HepG2 (cell line): ENCODE data around the gene PRR29.

Source experiments
- CAMTA2 ChIP-seq: sonication (generic); formaldehyde crosslinking; IDR thresholded peaks from 2 replicates; pipeline ENCODE4 v1.4.0; 2020; ENCODE audit warnings: mild to moderate bottlenecking, missing genetic modification reagents, borderline replicate concordance
- DNMT1 ChIP-seq: sonication (generic); formaldehyde crosslinking; IDR thresholded peaks from 2 replicates; pipeline ENCODE4 v1.5.1; 2020; ENCODE audit warnings: mild to moderate bottlenecking, missing genetic modification reagents
- EZH2 ChIP-seq: conservative IDR thresholded peaks from 2 replicates; pipeline ENCODE4 v1.6.1; 2012; ENCODE audit warnings: mild to moderate bottlenecking, low read depth, low read length, moderate library complexity
- FOXC1 ChIP-seq: sonication (generic); formaldehyde crosslinking; IDR thresholded peaks from 2 replicates; pipeline ENCODE4 v1.8.0; 2022; ENCODE audit warnings: mild to moderate bottlenecking, missing genetic modification reagents, borderline replicate concordance
- GABPA ChIP-seq, 2 experiments: IDR thresholded peaks; 2 replicates each; pipeline ENCODE4 v1.6.1; 2011 to 2016; ENCODE audit warnings: low read depth in 2 of 2, low read length in 1 of 2, missing biosample characterization in 1 of 2, missing genetic modification characterization in 1 of 2
- KDM4B ChIP-seq: sonication (generic); formaldehyde crosslinking; IDR thresholded peaks from 2 replicates; pipeline ENCODE4 v1.4.0; 2020; ENCODE audit warnings: missing genetic modification reagents
- MYC ChIP-seq: sonication (generic); formaldehyde crosslinking; IDR thresholded peaks from 2 replicates; pipeline ENCODE4 v1.9.0; 2021; ENCODE audit warnings: missing genetic modification reagents, borderline replicate concordance
- POLR2AphosphoS2 ChIP-seq: IDR thresholded peaks from 2 replicates; pipeline ENCODE4 v1.6.1; 2011; ENCODE audit warnings: low read depth, low read length, improper control_type of control experiment
- TARDBP ChIP-seq: sonication (generic); formaldehyde crosslinking; IDR thresholded peaks from 2 replicates; pipeline ENCODE4 v1.8.0; 2022; ENCODE audit warnings: mild to moderate bottlenecking, missing genetic modification reagents
- TF ChIP-seq, protein P1 (sequence below): sonication (generic); formaldehyde crosslinking; IDR thresholded peaks from 2 replicates; pipeline ENCODE4 v1.5.0; 2020; ENCODE audit warnings: missing genetic modification reagents, mild to moderate bottlenecking, borderline replicate concordance
- TF ChIP-seq, protein P2 (sequence below): sonication (generic); formaldehyde crosslinking; IDR thresholded peaks from 2 replicates; pipeline ENCODE4 v1.5.0; 2020; ENCODE audit warnings: missing genetic modification reagents
- TF ChIP-seq, protein P3 (sequence below): sonication (generic); formaldehyde crosslinking; IDR thresholded peaks from 2 replicates; pipeline ENCODE4 v1.4.0; 2020; ENCODE audit warnings: missing genetic modification reagents
- TF ChIP-seq, protein P4 (sequence below): sonication (generic); formaldehyde crosslinking; IDR thresholded peaks from 2 replicates; pipeline ENCODE4 v1.4.0; 2020; ENCODE audit warnings: missing genetic modification reagents
- TF ChIP-seq, protein P5 (sequence below): sonication (generic); formaldehyde crosslinking; IDR thresholded peaks from 2 replicates; pipeline ENCODE4 v1.4.0; 2020; ENCODE audit warnings: missing genetic modification reagents, borderline replicate concordance

DNA sequence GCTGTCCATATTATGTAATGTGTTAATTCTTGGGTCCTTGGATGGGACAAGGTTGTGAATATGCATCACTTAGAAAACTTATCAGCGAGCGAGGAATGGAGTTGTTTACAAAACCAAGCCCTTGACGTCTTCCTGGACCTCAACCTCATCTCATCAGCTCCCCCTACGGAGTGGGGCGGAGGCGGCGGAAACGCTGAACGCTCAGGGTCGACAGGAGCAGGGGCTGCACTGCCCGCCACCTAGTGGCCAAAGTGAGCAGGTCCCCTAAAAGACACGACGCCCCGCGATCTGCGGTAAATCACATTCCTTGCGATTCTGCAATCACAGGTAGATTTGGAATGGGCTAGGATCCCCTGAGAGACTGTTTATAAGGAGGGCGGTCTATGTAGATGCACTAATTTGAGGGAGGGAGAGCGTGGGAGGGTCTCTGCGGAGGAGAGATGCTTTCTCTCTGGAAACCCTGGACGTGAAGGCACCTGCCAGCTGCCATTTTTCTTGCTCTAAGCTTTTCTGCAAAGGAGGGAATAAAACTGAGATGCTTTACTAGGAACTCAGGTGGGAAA lies 27.7 kb downstream of the PRR29 start:
- TF ChIP-seq, protein P1, sequence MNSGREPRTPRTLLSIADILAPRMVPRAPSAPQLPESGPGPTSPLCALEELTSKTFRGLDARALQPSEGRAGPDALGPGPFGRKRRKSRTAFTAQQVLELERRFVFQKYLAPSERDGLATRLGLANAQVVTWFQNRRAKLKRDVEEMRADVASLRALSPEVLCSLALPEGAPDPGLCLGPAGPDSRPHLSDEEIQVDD = no peak
- TF ChIP-seq MYC (CRISPR knock-in tag) (peak; percentile 49; the same call in 1 of the 2 replicates), KDM4B (0 out of 2 replicates have a peak, but pooled peaks have one; percentile 18), POLR2AphosphoS2 (no peak), CAMTA2 (no peak), EZH2 (no peak), FOXC1 (CRISPR knock-in tag) (no peak; the same call in 1 of the 2 replicates), GABPA (IDR thresholded peaks at IDR 0.05; ENCODE audit: low read depth, low read length) (no peak), GABPA (CRISPR knock-in tag; IDR thresholded peaks at IDR 0.05; ENCODE audit: low read depth) (peak; percentile 49; the same call in 1 of the 2 replicates), DNMT1 (CRISPR knock-in tag) (no peak), TARDBP (peak; percentile 60; the same call in 1 of the 2 replicates)
- TF ChIP-seq, protein P2, sequence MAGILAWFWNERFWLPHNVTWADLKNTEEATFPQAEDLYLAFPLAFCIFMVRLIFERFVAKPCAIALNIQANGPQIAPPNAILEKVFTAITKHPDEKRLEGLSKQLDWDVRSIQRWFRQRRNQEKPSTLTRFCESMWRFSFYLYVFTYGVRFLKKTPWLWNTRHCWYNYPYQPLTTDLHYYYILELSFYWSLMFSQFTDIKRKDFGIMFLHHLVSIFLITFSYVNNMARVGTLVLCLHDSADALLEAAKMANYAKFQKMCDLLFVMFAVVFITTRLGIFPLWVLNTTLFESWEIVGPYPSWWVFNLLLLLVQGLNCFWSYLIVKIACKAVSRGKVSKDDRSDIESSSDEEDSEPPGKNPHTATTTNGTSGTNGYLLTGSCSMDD (CRISPR knock-in tag) = no peak
- TF ChIP-seq, protein P3, sequence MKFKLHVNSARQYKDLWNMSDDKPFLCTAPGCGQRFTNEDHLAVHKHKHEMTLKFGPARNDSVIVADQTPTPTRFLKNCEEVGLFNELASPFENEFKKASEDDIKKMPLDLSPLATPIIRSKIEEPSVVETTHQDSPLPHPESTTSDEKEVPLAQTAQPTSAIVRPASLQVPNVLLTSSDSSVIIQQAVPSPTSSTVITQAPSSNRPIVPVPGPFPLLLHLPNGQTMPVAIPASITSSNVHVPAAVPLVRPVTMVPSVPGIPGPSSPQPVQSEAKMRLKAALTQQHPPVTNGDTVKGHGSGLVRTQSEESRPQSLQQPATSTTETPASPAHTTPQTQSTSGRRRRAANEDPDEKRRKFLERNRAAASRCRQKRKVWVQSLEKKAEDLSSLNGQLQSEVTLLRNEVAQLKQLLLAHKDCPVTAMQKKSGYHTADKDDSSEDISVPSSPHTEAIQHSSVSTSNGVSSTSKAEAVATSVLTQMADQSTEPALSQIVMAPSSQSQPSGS (CRISPR knock-in tag) = peak; percentile 51
- TF ChIP-seq, protein P4, sequence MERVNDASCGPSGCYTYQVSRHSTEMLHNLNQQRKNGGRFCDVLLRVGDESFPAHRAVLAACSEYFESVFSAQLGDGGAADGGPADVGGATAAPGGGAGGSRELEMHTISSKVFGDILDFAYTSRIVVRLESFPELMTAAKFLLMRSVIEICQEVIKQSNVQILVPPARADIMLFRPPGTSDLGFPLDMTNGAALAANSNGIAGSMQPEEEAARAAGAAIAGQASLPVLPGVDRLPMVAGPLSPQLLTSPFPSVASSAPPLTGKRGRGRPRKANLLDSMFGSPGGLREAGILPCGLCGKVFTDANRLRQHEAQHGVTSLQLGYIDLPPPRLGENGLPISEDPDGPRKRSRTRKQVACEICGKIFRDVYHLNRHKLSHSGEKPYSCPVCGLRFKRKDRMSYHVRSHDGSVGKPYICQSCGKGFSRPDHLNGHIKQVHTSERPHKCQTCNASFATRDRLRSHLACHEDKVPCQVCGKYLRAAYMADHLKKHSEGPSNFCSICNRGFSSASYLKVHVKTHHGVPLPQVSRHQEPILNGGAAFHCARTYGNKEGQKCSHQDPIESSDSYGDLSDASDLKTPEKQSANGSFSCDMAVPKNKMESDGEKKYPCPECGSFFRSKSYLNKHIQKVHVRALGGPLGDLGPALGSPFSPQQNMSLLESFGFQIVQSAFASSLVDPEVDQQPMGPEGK (CRISPR knock-in tag) = peak; percentile 46
- TF ChIP-seq, protein P5, sequence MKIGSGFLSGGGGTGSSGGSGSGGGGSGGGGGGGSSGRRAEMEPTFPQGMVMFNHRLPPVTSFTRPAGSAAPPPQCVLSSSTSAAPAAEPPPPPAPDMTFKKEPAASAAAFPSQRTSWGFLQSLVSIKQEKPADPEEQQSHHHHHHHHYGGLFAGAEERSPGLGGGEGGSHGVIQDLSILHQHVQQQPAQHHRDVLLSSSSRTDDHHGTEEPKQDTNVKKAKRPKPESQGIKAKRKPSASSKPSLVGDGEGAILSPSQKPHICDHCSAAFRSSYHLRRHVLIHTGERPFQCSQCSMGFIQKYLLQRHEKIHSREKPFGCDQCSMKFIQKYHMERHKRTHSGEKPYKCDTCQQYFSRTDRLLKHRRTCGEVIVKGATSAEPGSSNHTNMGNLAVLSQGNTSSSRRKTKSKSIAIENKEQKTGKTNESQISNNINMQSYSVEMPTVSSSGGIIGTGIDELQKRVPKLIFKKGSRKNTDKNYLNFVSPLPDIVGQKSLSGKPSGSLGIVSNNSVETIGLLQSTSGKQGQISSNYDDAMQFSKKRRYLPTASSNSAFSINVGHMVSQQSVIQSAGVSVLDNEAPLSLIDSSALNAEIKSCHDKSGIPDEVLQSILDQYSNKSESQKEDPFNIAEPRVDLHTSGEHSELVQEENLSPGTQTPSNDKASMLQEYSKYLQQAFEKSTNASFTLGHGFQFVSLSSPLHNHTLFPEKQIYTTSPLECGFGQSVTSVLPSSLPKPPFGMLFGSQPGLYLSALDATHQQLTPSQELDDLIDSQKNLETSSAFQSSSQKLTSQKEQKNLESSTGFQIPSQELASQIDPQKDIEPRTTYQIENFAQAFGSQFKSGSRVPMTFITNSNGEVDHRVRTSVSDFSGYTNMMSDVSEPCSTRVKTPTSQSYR (CRISPR knock-in tag) = no peak
